ENCODE measurements around the gene GPBAR1. TPM values are rescaled to one million over a fixed set of nuclear protein-coding genes. Genes with fewer than 3 reads are reported as not detected.
A peak's percentile ranks its signal among the peaks of the same experiment; 100 is the strongest.

Gene GPBAR1
- total RNA-seq, 1 experiment from 2014 or later: 0.29 TPM

DNA sequence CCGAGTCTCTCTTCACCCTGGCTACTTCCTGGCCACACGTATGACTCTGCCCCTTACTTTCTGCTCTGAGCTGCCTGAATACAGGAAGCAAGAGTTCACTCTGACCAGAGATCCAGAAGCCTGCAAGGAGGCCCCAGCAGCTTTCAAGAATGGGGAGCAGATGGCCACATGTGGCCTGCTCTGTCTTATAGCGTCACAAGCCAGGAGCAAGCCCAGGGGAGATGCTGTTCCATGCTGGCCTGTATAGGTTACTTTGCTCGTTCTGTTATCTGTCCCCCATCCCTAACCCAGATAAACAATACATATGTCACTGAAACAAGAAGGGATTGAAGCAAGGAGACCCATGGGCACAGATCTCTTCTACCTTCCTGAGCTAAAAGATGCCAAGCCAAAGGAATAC, 13.8 kb downstream of the GPBAR1 start:
- POLR2A ChIA-PET: interaction anchor here (0.8 to 2.0 kb wide), 2 partner anchors 12 to 19 kb away, joined by 3 to 6 read pairs; no protein-coding TSS in a partner anchor
- H3K27me3 Mint-ChIP-seq (ENCODE audit: insufficient read depth, unreplicated experiment): no peaks in the 10 kb centered on the region
- no peaks in the 10 kb centered on the region for H3K27me3 ChIP-seq (replicated peaks; ENCODE audit: control insufficient read depth, insufficient read depth, low read length)
- H3K9me3 Mint-ChIP-seq (ENCODE audit: unreplicated experiment): no peaks in the 10 kb centered on the region
- TSS peak; percentile 47 for BruUV-seq (replicated peaks)
- 0 out of 2 replicates have a peak, but pooled peaks cover 4% of the 10 kb centered on the region for H3K4me1 ChIP-seq
- TF ChIP-seq, protein P1, sequence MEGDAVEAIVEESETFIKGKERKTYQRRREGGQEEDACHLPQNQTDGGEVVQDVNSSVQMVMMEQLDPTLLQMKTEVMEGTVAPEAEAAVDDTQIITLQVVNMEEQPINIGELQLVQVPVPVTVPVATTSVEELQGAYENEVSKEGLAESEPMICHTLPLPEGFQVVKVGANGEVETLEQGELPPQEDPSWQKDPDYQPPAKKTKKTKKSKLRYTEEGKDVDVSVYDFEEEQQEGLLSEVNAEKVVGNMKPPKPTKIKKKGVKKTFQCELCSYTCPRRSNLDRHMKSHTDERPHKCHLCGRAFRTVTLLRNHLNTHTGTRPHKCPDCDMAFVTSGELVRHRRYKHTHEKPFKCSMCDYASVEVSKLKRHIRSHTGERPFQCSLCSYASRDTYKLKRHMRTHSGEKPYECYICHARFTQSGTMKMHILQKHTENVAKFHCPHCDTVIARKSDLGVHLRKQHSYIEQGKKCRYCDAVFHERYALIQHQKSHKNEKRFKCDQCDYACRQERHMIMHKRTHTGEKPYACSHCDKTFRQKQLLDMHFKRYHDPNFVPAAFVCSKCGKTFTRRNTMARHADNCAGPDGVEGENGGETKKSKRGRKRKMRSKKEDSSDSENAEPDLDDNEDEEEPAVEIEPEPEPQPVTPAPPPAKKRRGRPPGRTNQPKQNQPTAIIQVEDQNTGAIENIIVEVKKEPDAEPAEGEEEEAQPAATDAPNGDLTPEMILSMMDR (IDR thresholded peaks at IDR 0.05; ENCODE audit: insufficient read depth in 1 of 2, low read depth in 1 of 2, low read length in 1 of 2, severe bottlenecking in 1 of 2, unreplicated experiment in 1 of 2): no peak
- H3K4me1 Mint-ChIP-seq (ENCODE audit: low read depth, unreplicated experiment): peaks cover 13% of the 10 kb centered on the region
- H3K27ac Mint-ChIP-seq (ENCODE audit: unreplicated experiment): no peak overlapping the region
- CTCF ChIA-PET: interaction anchor here (0.8 to 7.0 kb wide), 2 partner anchors 16 to 122 kb away, joined by 3 to 121 read pairs; partner anchors contain the start of gene TMBIM1
- H3K4me3 Mint-ChIP-seq (ENCODE audit: unreplicated experiment): no peak overlapping the region
- peaks cover 6% of the 10 kb centered on the region for H3K36me3 ChIP-seq (ENCODE audit: control insufficient read depth, insufficient read depth, low read length)
- no peak for DNase-seq
- H3K9me3 ChIP-seq: no peaks in the 10 kb centered on the region
- peaks cover 66% of the 10 kb centered on the region for H3K36me3 Mint-ChIP-seq (ENCODE audit: insufficient read depth, unreplicated experiment)
- intact Hi-C loops (cut with micrococcal nuclease; ENCODE audit: unreplicated experiment): loop anchor here (10.0 kb wide), 1 partner anchor 370 kb away; no protein-coding TSS in a partner anchor
- no peak overlapping the region for H3K4me3 ChIP-seq (ENCODE audit: low read depth, low read length)

DNA sequence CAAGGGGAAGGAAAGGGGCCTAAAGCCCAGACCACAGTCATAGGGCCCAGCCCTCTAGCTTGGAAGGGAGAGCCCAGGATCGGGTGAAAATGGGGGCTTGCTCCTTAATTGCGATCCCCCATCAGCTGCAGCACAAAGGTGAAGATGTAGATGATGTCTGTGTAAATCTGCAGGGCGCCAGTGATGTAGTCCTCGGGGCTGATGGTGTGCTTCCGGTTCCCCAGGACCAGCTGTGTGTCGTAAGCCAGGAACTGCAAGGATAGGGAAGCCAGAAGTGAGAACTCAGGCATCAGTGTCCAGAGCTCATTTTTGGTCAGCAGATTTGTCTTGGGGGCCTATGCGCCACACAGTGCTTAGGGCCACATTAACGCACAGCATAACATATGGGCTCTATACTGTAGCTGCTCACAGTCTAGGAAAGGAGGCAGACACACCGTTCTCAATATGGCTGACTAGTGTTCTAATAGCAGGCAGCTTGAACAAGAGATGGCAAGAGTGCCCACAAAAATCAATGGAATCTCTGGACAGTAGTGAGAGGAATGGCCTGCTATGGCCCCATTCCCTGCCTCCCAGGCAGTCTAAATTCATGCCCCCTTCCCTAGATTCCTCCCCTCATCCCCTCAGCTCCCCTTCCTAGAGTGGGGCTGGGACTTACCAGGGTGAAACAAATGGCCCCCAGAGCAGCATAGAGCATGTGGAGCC, 14.7 kb downstream of the GPBAR1 start:
- Mint-ChIP-seq H3K27ac (ENCODE audit: unreplicated experiment) (no peak overlapping the region), H3K4me1 (ENCODE audit: low read depth, unreplicated experiment) (peaks cover 13% of the 10 kb centered on the region), H3K4me3 (ENCODE audit: unreplicated experiment) (no peak overlapping the region), H3K36me3 (ENCODE audit: insufficient read depth, unreplicated experiment) (peaks cover 66% of the 10 kb centered on the region), H3K27me3 (ENCODE audit: insufficient read depth, unreplicated experiment) (no peaks in the 10 kb centered on the region), H3K9me3 (ENCODE audit: unreplicated experiment) (no peaks in the 10 kb centered on the region)
- CTCF ChIA-PET: interaction anchor here (0.8 to 7.0 kb wide), 3 partner anchors 15 to 121 kb away, joined by 3 to 121 read pairs (median 4); partner anchors contain the start of gene TMBIM1
- Histone ChIP-seq H3K27me3 (replicated peaks; ENCODE audit: control insufficient read depth, insufficient read depth, low read length) (no peaks in the 10 kb centered on the region), H3K9me3 (no peaks in the 10 kb centered on the region), H3K36me3 (ENCODE audit: control insufficient read depth, insufficient read depth, low read length) (peaks cover 8% of the 10 kb centered on the region), H3K4me1 (0 out of 2 replicates have a peak, but pooled peaks cover 4% of the 10 kb centered on the region), H3K4me3 (ENCODE audit: low read depth, low read length) (no peak overlapping the region)
- TF ChIP-seq, protein P1 (IDR thresholded peaks at IDR 0.05; ENCODE audit: insufficient read depth in 1 of 2, low read depth in 1 of 2, low read length in 1 of 2, severe bottlenecking in 1 of 2, unreplicated experiment in 1 of 2): no peak
- BruUV-seq (replicated peaks): no TSS peak
- intact Hi-C loops (cut with micrococcal nuclease; ENCODE audit: unreplicated experiment): loop anchor here (10.0 kb wide), 1 partner anchor 369 kb away; no protein-coding TSS in a partner anchor
- POLR2A ChIA-PET: interaction anchor here (2.0 kb wide), 1 partner anchor 12 kb away, joined by 6 read pairs; no protein-coding TSS in a partner anchor
- DNase-seq: no peak

DNA sequence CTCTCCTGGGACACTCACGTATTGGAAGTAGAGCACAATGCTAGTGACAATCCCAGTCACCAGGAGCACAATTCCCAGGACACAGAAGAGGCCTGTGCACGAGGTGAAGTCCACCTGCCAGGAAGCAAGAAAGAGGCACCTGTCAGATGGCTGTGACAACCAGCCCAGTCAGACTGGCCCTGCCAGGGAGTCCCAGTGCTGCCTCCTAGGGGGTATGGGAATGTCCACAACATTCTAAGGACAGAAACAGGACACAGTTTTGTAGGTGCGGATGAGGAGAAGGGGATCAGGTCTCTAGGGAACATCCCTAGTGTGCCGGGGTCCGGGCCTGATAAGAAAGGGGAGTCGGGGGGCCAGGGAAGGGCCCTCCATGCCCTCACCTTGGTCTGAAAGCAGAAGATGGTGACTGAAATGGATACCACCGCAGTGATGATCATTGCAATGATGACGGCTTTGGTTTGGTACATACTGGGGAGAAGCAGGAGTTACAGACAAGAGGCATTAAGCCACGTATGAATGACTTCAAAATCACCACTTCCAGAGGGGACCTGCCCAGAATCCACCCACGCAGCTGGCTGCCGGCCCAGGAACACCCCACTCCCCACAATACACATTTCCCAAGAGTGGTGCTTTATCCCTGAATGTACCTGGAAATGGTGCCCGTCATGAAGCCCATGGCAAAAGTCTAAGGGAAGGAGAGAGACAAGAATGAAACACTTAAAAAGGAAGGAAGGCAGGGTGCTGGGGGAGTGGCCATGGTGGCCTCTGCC, 16.4 kb downstream of the GPBAR1 start:
- H3K27ac Mint-ChIP-seq (ENCODE audit: unreplicated experiment): no peak overlapping the region
- peaks cover 8% of the 10 kb centered on the region for H3K36me3 ChIP-seq (ENCODE audit: control insufficient read depth, insufficient read depth, low read length)
- no peaks in the 10 kb centered on the region for H3K27me3 Mint-ChIP-seq (ENCODE audit: insufficient read depth, unreplicated experiment)
- no peak overlapping the region for H3K4me3 Mint-ChIP-seq (ENCODE audit: unreplicated experiment)
- no peaks in the 10 kb centered on the region for H3K27me3 ChIP-seq (replicated peaks; ENCODE audit: control insufficient read depth, insufficient read depth, low read length)
- ChIA-PET CTCF (no interaction called here), POLR2A (no interaction called here)
- H3K4me3 ChIP-seq (ENCODE audit: low read depth, low read length): no peak overlapping the region
- H3K36me3 Mint-ChIP-seq (ENCODE audit: insufficient read depth, unreplicated experiment): peaks cover 68% of the 10 kb centered on the region
- no TSS peak for BruUV-seq (replicated peaks)
- peaks cover 15% of the 10 kb centered on the region for H3K4me1 Mint-ChIP-seq (ENCODE audit: low read depth, unreplicated experiment)
- DNase-seq: no peak
- H3K9me3 Mint-ChIP-seq (ENCODE audit: unreplicated experiment): no peaks in the 10 kb centered on the region
- TF ChIP-seq, protein P1 (IDR thresholded peaks at IDR 0.05; ENCODE audit: insufficient read depth in 1 of 2, low read depth in 1 of 2, low read length in 1 of 2, severe bottlenecking in 1 of 2, unreplicated experiment in 1 of 2): peak; percentile 20 to 31
- H3K4me1 ChIP-seq: peaks cover 5% of the 10 kb centered on the region; the same call in 1 of the 2 replicates
- H3K9me3 ChIP-seq: no peaks in the 10 kb centered on the region
- intact Hi-C loops (cut with micrococcal nuclease; ENCODE audit: unreplicated experiment): loop anchor here (10.0 kb wide), 1 partner anchor 368 kb away; no protein-coding TSS in a partner anchor
